ENCODE data around the gene KCNMB2. TPM values are rescaled to one million over a fixed set of nuclear protein-coding genes. Genes with fewer than 3 reads are reported as not detected.

KCNMB2 gene
- polyA plus RNA-seq, 1 of the 3 experiments (the other 2 are of a cell fraction): not detected

DNA sequence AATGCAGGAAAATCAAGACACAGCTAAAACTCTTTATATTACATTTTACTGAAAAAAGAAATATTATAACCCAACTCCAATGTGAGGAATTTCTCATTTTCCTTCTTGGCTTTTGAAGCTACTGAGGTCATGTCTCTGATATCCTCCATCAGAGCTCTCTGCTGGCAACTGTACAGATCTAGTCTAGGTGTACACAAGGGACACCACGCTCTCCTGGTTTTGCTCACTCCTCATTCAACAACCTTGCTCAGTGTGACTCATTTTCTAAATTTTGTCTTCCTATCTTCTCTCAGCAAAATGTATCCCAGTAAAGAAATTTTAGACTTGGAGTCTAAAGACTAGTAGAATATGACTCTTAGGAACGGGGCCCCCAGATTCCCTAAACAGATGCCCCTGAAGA lies 144.3 kb downstream of the KCNMB2 start:
- TF ChIP-seq RXRA (IDR thresholded peaks at IDR 0.05; ENCODE audit: borderline replicate concordance, low read depth): no peak
- TF ChIP-seq, protein P1, sequence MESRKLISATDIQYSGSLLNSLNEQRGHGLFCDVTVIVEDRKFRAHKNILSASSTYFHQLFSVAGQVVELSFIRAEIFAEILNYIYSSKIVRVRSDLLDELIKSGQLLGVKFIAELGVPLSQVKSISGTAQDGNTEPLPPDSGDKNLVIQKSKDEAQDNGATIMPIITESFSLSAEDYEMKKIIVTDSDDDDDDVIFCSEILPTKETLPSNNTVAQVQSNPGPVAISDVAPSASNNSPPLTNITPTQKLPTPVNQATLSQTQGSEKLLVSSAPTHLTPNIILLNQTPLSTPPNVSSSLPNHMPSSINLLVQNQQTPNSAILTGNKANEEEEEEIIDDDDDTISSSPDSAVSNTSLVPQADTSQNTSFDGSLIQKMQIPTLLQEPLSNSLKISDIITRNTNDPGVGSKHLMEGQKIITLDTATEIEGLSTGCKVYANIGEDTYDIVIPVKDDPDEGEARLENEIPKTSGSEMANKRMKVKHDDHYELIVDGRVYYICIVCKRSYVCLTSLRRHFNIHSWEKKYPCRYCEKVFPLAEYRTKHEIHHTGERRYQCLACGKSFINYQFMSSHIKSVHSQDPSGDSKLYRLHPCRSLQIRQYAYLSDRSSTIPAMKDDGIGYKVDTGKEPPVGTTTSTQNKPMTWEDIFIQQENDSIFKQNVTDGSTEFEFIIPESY (IDR thresholded peaks at IDR 0.05; ENCODE audit: borderline replicate concordance, low read depth): no peak
- TF ChIP-seq MXI1 (IDR thresholded peaks at IDR 0.05; ENCODE audit: low read depth, low read length): no peak
- no peaks in the 10 kb centered on the region for H3K9me3 ChIP-seq
- no peaks in the 10 kb centered on the region for H3K9me2 ChIP-seq
- H3K9ac ChIP-seq: no peak overlapping the region
- no peak overlapping the region for H2AFZ ChIP-seq (ENCODE audit: low read depth)
- H3K4me2 ChIP-seq: no peak overlapping the region
- no peak overlapping the region for H3K4me3 ChIP-seq (ENCODE audit: low read depth in 2 of 2, low read length in 1 of 2)
- no peak for DNase-seq
- H3K27ac ChIP-seq (ENCODE audit: low read depth in 2 of 2, low read length in 1 of 2): no peak overlapping the region
- H3K36me3 ChIP-seq (replicated peaks in 1 of 2; ENCODE audit: control insufficient read depth in 1 of 2, insufficient read depth in 2 of 2, low read length in 1 of 2): no peaks in the 10 kb centered on the region
- no peaks in the 10 kb centered on the region for H3K27me3 ChIP-seq (ENCODE audit: insufficient read depth)
- no peaks in the 10 kb centered on the region; a peak in 1 of 4 replicates for H3K4me1 ChIP-seq (ENCODE audit: control insufficient read depth in 1 of 2, insufficient read depth in 2 of 2, low read depth in 1 of 2, low read length in 1 of 2)
- H3K79me2 ChIP-seq (ENCODE audit: insufficient read depth): no peaks in the 10 kb centered on the region
- 6% methylated on average over 2 of the region's 2 CpGs for whole genome bisulfite sequencing (ENCODE audit: low lambda C conversion rate)
- ChIA-PET POLR2A (no interaction called here), CTCF (interaction anchor here (1.1 kb wide), 1 partner anchor 273 kb away, joined by 3 read pairs; no protein-coding TSS in a partner anchor)
- H3F3A ChIP-seq (replicated peaks; ENCODE audit: insufficient read depth): no peaks in the 10 kb centered on the region
- H4K20me1 ChIP-seq (ENCODE audit: insufficient read depth): no peaks in the 10 kb centered on the region

DNA sequence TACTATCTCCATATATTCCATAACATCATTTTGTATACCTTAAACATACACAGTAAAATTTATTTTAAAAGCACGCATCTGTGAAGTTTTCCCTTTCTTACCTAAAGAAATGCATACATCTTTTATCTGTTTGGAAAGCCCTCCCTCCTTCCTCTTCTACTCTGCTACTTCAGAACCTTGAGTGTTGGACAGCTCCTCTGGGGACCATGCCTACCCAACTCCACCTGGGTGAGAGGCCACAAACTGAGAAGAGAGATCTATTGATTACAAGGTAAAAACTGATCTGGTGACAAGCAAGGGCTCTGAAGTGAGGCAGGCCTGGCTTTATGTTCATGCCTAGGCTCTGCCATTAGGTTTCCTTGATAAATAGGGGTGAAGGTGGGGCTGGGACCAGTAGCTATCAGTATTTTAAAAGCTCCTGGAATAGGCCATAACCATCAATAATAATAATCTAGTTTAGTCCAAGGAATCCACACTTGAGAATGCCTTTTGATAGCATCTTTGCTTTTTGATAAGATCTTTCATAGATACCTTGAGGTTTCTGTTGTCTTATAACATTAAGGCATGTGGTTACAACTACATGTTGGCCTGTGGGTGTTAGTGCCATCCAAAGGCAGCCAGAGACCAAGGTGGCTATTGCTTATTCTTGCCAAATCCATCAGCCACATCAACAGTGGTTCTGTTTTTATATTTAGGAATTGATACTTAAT lies 148.8 kb downstream of the KCNMB2 start:
- Histone ChIP-seq H3K27me3 (ENCODE audit: insufficient read depth) (no peaks in the 10 kb centered on the region), H3K79me2 (ENCODE audit: insufficient read depth) (no peaks in the 10 kb centered on the region), H4K20me1 (ENCODE audit: insufficient read depth) (no peaks in the 10 kb centered on the region), H3K9me2 (no peaks in the 10 kb centered on the region), H2AFZ (ENCODE audit: low read depth) (no peak overlapping the region), H3K4me3 (ENCODE audit: low read depth in 2 of 2, low read length in 1 of 2) (no peak overlapping the region), H3K4me2 (no peak overlapping the region), H3K27ac (ENCODE audit: low read depth in 2 of 2, low read length in 1 of 2) (no peak overlapping the region), H3K36me3 (replicated peaks in 1 of 2; ENCODE audit: control insufficient read depth in 1 of 2, insufficient read depth in 2 of 2, low read length in 1 of 2) (no peaks in the 10 kb centered on the region), H3K9me3 (no peaks in the 10 kb centered on the region), H3K9ac (no peak overlapping the region), H3K4me1 (ENCODE audit: control insufficient read depth in 1 of 2, insufficient read depth in 2 of 2, low read depth in 1 of 2, low read length in 1 of 2) (no peaks in the 10 kb centered on the region), H3F3A (replicated peaks; ENCODE audit: insufficient read depth) (no peaks in the 10 kb centered on the region)
- ChIA-PET CTCF (interaction anchor here (1.1 kb wide), 1 partner anchor 41 kb away, joined by 3 read pairs; no protein-coding TSS in a partner anchor), POLR2A (no interaction called here)
- no peak for DNase-seq
- WGBS (ENCODE audit: low lambda C conversion rate): 36% methylated on average over 1 of the region's 1 CpG
- no peak for TF ChIP-seq TEAD4 (IDR thresholded peaks at IDR 0.05; ENCODE audit: borderline replicate concordance, insufficient read depth)
- TF ChIP-seq, protein P2, sequence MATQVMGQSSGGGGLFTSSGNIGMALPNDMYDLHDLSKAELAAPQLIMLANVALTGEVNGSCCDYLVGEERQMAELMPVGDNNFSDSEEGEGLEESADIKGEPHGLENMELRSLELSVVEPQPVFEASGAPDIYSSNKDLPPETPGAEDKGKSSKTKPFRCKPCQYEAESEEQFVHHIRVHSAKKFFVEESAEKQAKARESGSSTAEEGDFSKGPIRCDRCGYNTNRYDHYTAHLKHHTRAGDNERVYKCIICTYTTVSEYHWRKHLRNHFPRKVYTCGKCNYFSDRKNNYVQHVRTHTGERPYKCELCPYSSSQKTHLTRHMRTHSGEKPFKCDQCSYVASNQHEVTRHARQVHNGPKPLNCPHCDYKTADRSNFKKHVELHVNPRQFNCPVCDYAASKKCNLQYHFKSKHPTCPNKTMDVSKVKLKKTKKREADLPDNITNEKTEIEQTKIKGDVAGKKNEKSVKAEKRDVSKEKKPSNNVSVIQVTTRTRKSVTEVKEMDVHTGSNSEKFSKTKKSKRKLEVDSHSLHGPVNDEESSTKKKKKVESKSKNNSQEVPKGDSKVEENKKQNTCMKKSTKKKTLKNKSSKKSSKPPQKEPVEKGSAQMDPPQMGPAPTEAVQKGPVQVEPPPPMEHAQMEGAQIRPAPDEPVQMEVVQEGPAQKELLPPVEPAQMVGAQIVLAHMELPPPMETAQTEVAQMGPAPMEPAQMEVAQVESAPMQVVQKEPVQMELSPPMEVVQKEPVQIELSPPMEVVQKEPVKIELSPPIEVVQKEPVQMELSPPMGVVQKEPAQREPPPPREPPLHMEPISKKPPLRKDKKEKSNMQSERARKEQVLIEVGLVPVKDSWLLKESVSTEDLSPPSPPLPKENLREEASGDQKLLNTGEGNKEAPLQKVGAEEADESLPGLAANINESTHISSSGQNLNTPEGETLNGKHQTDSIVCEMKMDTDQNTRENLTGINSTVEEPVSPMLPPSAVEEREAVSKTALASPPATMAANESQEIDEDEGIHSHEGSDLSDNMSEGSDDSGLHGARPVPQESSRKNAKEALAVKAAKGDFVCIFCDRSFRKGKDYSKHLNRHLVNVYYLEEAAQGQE (IDR thresholded peaks at IDR 0.05; ENCODE audit: low read depth, low read length): peak; percentile 84

Measured in SK-N-SH (cell line).